ENCODE measurements around the gene MANBA. TPM values are rescaled to one million over a fixed set of nuclear protein-coding genes. Genes with fewer than 3 reads are reported as not detected.
A peak's percentile ranks its signal among the peaks of the same experiment; 100 is the strongest.

Gene MANBA
- total and polyA plus RNA-seq, 7 experiments from 2014 or later = 15.7 to 56.4 (median 26.0) TPM

- ATAC-seq = no peak
- no peak overlapping the region for H3K4me3 ChIP-seq (ENCODE audit: low read length)
- H3K36me3 ChIP-seq (ENCODE audit: control insufficient read depth in 2 of 3, insufficient read depth in 3 of 3, low read length in 3 of 3) = peaks cover 6 to 45% (median 15%) of the 10 kb centered on the region in 3 experiments
- peaks cover 0 to 12% (median 4%) of the 10 kb centered on the region in 11 donors for H3K9me3 Mint-ChIP-seq
- CTCF ChIA-PET = interaction anchor here (0.6 kb wide), 1 partner anchor 20 kb away, joined by 5 read pairs; no protein-coding TSS in a partner anchor
- peaks cover 27 to 85% (median 74%) of the 10 kb centered on the region in 5 donors for H3K36me3 Mint-ChIP-seq
- peak overlapping the region in 7 of 10 donors; percentile 7 to 61 (median 29) for H3K4me3 Mint-ChIP-seq
- no peaks in the 10 kb centered on the region for H3K27me3 Mint-ChIP-seq
- no peak overlapping the region for H3K27ac ChIP-seq (ENCODE audit: low read depth, low read length)
- peaks cover 36 to 60% of the 10 kb centered on the region in 2 donors for H3K4me1 ChIP-seq (ENCODE audit: control insufficient read depth in 2 of 2, insufficient read depth in 2 of 2, low read length in 2 of 2)
- H3K9me3 ChIP-seq (ENCODE audit: control insufficient read depth in 2 of 3, low read length in 3 of 3) = no peaks in the 10 kb centered on the region
- intact Hi-C loops (cut with micrococcal nuclease) = no loop called here
- peaks cover 46 to 98% (median 87%) of the 10 kb centered on the region in 7 donors for H3K4me1 Mint-ChIP-seq
- H3K27ac Mint-ChIP-seq = peak overlapping the region; percentile 28 to 89 (median 71)
- H3K27me3 ChIP-seq (ENCODE audit: control insufficient read depth in 2 of 2, insufficient read depth in 2 of 2, low read length in 2 of 2) = no peaks in the 10 kb centered on the region
- POLR2A ChIA-PET = interaction anchor here (1.0 to 1.5 kb wide), 2 partner anchors 18 to 19 kb away, joined by 4 to 6 read pairs; no protein-coding TSS in a partner anchor
- no peak for DNase-seq
These were observed 167.6 kb downstream of the MANBA start for GRCh38 chr4:102593147-102593546.

- no peaks in the 10 kb centered on the region for H3K27me3 ChIP-seq (ENCODE audit: control insufficient read depth in 2 of 2, insufficient read depth in 2 of 2, low read length in 2 of 2)
- intact Hi-C loops (cut with micrococcal nuclease) = no loop called here
- peak overlapping the region in 8 of 9 donors; percentile 2 to 89 (median 70) for H3K27ac Mint-ChIP-seq
- no peaks in the 10 kb centered on the region for H3K27me3 Mint-ChIP-seq
- H3K4me1 Mint-ChIP-seq = peaks cover 45 to 98% (median 87%) of the 10 kb centered on the region in 7 donors
- H3K4me3 Mint-ChIP-seq = peak overlapping the region in 5 of 10 donors; percentile 12 to 61 (median 38)
- no peaks in the 10 kb centered on the region for H3K9me3 ChIP-seq (ENCODE audit: control insufficient read depth in 2 of 3, low read length in 3 of 3)
- H3K27ac ChIP-seq (ENCODE audit: low read depth, low read length) = no peak overlapping the region
- H3K4me3 ChIP-seq (ENCODE audit: low read length) = no peak overlapping the region
- H3K9me3 Mint-ChIP-seq = peaks cover 0 to 12% (median 4%) of the 10 kb centered on the region in 11 donors
- no peak for ATAC-seq
- peaks cover 6 to 40% (median 13%) of the 10 kb centered on the region in 3 experiments for H3K36me3 ChIP-seq (ENCODE audit: control insufficient read depth in 2 of 3, insufficient read depth in 3 of 3, low read length in 3 of 3)
- ChIA-PET POLR2A (interaction anchor here (1.5 kb wide), 1 partner anchor 20 kb away, joined by 6 read pairs; no protein-coding TSS in a partner anchor), CTCF (no interaction called here)
- H3K36me3 Mint-ChIP-seq = peaks cover 27 to 85% (median 73%) of the 10 kb centered on the region in 5 donors
- peaks cover 37 to 60% of the 10 kb centered on the region in 2 donors for H3K4me1 ChIP-seq (ENCODE audit: control insufficient read depth in 2 of 2, insufficient read depth in 2 of 2, low read length in 2 of 2)
- no peak for DNase-seq
These were observed 168.5 kb downstream of the MANBA start for GRCh38 chr4:102592256-102592655.

DNA sequence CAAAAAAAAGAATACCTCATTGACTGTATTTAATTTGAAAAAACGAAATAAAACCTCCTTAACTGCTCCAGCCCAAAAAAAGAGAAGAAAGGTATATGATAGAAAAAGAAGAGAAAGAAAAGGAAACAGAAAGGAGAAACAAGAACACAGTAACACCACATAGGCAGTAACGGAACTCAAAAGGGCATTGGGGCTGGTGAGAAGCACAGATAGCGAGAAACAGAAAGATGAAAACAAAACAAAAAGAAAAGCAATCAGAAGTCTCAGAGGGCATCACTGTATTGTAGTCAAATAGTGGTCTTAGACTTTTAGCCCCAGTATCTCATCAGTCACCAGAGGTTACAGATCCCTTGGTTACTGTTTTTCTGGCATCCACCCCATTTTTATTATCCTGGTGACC, 171.0 kb downstream of the MANBA start:
- Histone ChIP-seq H3K4me1 (ENCODE audit: control insufficient read depth in 2 of 2, insufficient read depth in 2 of 2, low read length in 2 of 2) (peaks cover 54 to 79% of the 10 kb centered on the region in 2 donors), H3K27me3 (ENCODE audit: control insufficient read depth in 2 of 2, insufficient read depth in 2 of 2, low read length in 2 of 2) (no peaks in the 10 kb centered on the region), H3K36me3 (ENCODE audit: control insufficient read depth in 2 of 3, insufficient read depth in 3 of 3, low read length in 3 of 3) (peaks cover 0 to 21% (median 0%) of the 10 kb centered on the region in 3 experiments), H3K27ac (ENCODE audit: low read depth, low read length) (no peak overlapping the region), H3K9me3 (ENCODE audit: control insufficient read depth in 2 of 3, low read length in 3 of 3) (no peaks in the 10 kb centered on the region), H3K4me3 (ENCODE audit: low read length) (no peak overlapping the region)
- Mint-ChIP-seq H3K4me1 (peaks cover 55 to 98% (median 95%) of the 10 kb centered on the region in 7 donors), H3K27ac (peak overlapping the region in 7 of 9 donors; percentile 1 to 73 (median 57)), H3K27me3 (no peaks in the 10 kb centered on the region), H3K9me3 (peaks cover 0 to 12% (median 4%) of the 10 kb centered on the region in 11 donors), H3K36me3 (peaks cover 17 to 81% (median 51%) of the 10 kb centered on the region in 5 donors), H3K4me3 (peak overlapping the region in 7 of 10 donors; percentile 4 to 66 (median 47))
- CTCF ChIA-PET = interaction anchor here (1.0 kb wide), 1 partner anchor 418 kb away, joined by 3 read pairs; no protein-coding TSS in a partner anchor
- intact Hi-C loops (cut with micrococcal nuclease) = no loop called here
- ATAC-seq (no peak), DNase-seq (no peak)
- POLR2A ChIA-PET = interaction anchor here (1.2 kb wide), 1 partner anchor 10 kb away, joined by 5 read pairs; no protein-coding TSS in a partner anchor

GRCh38 chr4:102586644-102587021, 174.1 kb downstream of the MANBA start:
- peak overlapping the region; percentile 3 for H3K4me3 ChIP-seq (ENCODE audit: low read length)
- Mint-ChIP-seq H3K27me3 (no peaks in the 10 kb centered on the region), H3K4me3 (peak overlapping the region; percentile 25 to 78 (median 62)), H3K27ac (peak overlapping the region; percentile 68 to 93 (median 84)), H3K4me1 (peaks cover 39 to 91% (median 84%) of the 10 kb centered on the region in 7 donors), H3K9me3 (peaks cover 0 to 10% (median 3%) of the 10 kb centered on the region in 11 donors), H3K36me3 (peaks cover 28 to 73% (median 53%) of the 10 kb centered on the region in 5 donors)
- H3K4me1 ChIP-seq (ENCODE audit: control insufficient read depth in 2 of 2, insufficient read depth in 2 of 2, low read length in 2 of 2) = peaks cover 48 to 61% of the 10 kb centered on the region in 2 donors
- CTCF ChIA-PET = no interaction called here
- peaks cover 0 to 19% (median 6%) of the 10 kb centered on the region in 3 experiments for H3K36me3 ChIP-seq (ENCODE audit: control insufficient read depth in 2 of 3, insufficient read depth in 3 of 3, low read length in 3 of 3)
- peak overlapping the region; percentile 58 for H3K27ac ChIP-seq (ENCODE audit: low read depth, low read length)
- no peaks in the 10 kb centered on the region for H3K27me3 ChIP-seq (ENCODE audit: control insufficient read depth in 2 of 2, insufficient read depth in 2 of 2, low read length in 2 of 2)
- intact Hi-C loops (cut with micrococcal nuclease) = loop anchor here (1.0 to 2.0 kb wide), 4 partner anchors 12 to 84 kb away; no protein-coding TSS in a partner anchor
- no peaks in the 10 kb centered on the region for H3K9me3 ChIP-seq (ENCODE audit: control insufficient read depth in 2 of 3, low read length in 3 of 3)
- DNase-seq (peak in 7 of 9 donors; percentile 10 to 56 (median 37)), ATAC-seq (peak; percentile 74)
- POLR2A ChIA-PET = interaction anchor here (1.0 to 1.3 kb wide), 4 partner anchors 26 to 282 kb away, joined by 3 to 7 read pairs (median 3); partner anchors contain the start of gene CISD2

DNA sequence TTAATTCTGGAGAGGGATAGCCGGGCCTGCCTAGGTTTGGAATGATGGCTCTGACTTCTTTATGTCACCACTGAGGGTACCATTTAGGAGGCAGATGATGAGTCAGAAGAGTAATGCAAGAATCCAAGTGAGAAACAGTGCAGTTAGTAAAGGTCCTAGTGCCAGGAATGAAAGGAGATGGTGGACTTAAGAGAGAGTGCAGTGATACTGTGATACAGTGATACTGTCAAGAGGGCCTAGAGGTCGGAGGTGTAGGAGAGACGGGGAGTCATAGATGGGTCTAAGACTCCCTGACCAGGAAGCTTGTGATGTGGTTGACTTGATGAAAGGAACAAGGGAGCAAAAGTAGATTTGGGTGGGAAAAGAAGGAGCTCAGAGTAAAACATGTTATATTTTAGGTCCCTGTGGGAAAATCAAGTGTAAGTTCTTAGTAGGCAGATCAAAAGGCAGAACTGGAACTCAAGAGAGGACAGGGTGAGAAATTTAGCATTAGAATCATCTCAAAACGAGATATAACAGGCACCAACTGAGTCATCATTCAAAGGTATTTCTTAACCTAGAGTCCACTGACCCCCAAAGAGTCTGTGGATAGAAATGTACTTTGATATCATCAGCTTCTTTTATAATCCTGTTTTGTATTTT, 174.6 kb downstream of the MANBA start:
- H3K27ac Mint-ChIP-seq = peak overlapping the region; percentile 68 to 93 (median 84)
- no peaks in the 10 kb centered on the region for H3K27me3 Mint-ChIP-seq
- H3K27ac ChIP-seq (ENCODE audit: low read depth, low read length) = peak overlapping the region; percentile 58
- peak; percentile 28 for ATAC-seq
- POLR2A ChIA-PET = interaction anchor here (1.0 to 1.3 kb wide), 5 partner anchors 27 to 283 kb away, joined by 3 to 7 read pairs (median 3); partner anchors contain the start of gene CISD2
- peaks cover 39 to 87% (median 83%) of the 10 kb centered on the region in 7 donors for H3K4me1 Mint-ChIP-seq
- H3K27me3 ChIP-seq (ENCODE audit: control insufficient read depth in 2 of 2, insufficient read depth in 2 of 2, low read length in 2 of 2) = no peaks in the 10 kb centered on the region
- peaks cover 30 to 70% (median 52%) of the 10 kb centered on the region in 5 donors for H3K36me3 Mint-ChIP-seq
- no peak for DNase-seq
- intact Hi-C loops (cut with micrococcal nuclease) = loop anchor here (1.0 to 2.0 kb wide), 4 partner anchors 12 to 84 kb away; no protein-coding TSS in a partner anchor
- peaks cover 48 to 58% of the 10 kb centered on the region in 2 donors for H3K4me1 ChIP-seq (ENCODE audit: control insufficient read depth in 2 of 2, insufficient read depth in 2 of 2, low read length in 2 of 2)
- no peaks in the 10 kb centered on the region for H3K9me3 ChIP-seq (ENCODE audit: control insufficient read depth in 2 of 3, low read length in 3 of 3)
- no peak overlapping the region for H3K4me3 ChIP-seq (ENCODE audit: low read length)
- peaks cover 0 to 5% (median 0%) of the 10 kb centered on the region in 11 donors for H3K9me3 Mint-ChIP-seq
- peaks cover 0 to 18% (median 6%) of the 10 kb centered on the region in 3 experiments for H3K36me3 ChIP-seq (ENCODE audit: control insufficient read depth in 2 of 3, insufficient read depth in 3 of 3, low read length in 3 of 3)
- CTCF ChIA-PET = no interaction called here
- peak overlapping the region; percentile 14 to 78 (median 62) for H3K4me3 Mint-ChIP-seq

- intact Hi-C loops (cut with micrococcal nuclease) = no loop called here
- Mint-ChIP-seq H3K4me1 (peaks cover 37 to 82% (median 78%) of the 10 kb centered on the region in 7 donors), H3K27ac (peak overlapping the region; percentile 68 to 93 (median 84)), H3K4me3 (peak overlapping the region in 6 of 10 donors; percentile 57 to 78 (median 70)), H3K9me3 (peaks cover 0 to 2% (median 0%) of the 10 kb centered on the region in 11 donors), H3K36me3 (peaks cover 29 to 65% (median 46%) of the 10 kb centered on the region in 5 donors), H3K27me3 (no peaks in the 10 kb centered on the region)
- DNase-seq = no peak
- no peak overlapping the region for H3K4me3 ChIP-seq (ENCODE audit: low read length)
- H3K36me3 ChIP-seq (ENCODE audit: control insufficient read depth in 2 of 3, insufficient read depth in 3 of 3, low read length in 3 of 3) = peaks cover 0 to 12% (median 11%) of the 10 kb centered on the region in 3 experiments
- H3K27me3 ChIP-seq (ENCODE audit: control insufficient read depth in 2 of 2, insufficient read depth in 2 of 2, low read length in 2 of 2) = no peaks in the 10 kb centered on the region
- ChIA-PET POLR2A (interaction anchor here (1.0 to 1.4 kb wide), 3 partner anchors 10 to 59 kb away, joined by 3 read pairs; no protein-coding TSS in a partner anchor), CTCF (interaction anchor here (1.0 kb wide), 1 partner anchor 41 kb away, joined by 4 read pairs; no protein-coding TSS in a partner anchor)
- H3K4me1 ChIP-seq (ENCODE audit: control insufficient read depth in 2 of 2, insufficient read depth in 2 of 2, low read length in 2 of 2) = peaks cover 45 to 59% of the 10 kb centered on the region in 2 donors
- ATAC-seq = no peak
- no peaks in the 10 kb centered on the region for H3K9me3 ChIP-seq (ENCODE audit: control insufficient read depth in 2 of 3, low read length in 3 of 3)
- peak overlapping the region; percentile 58 for H3K27ac ChIP-seq (ENCODE audit: low read depth, low read length)
These were observed 175.4 kb downstream of the MANBA start for GRCh38 chr4:102585329-102585728.

Measured in naive thymus-derived CD4-positive, alpha-beta T cell (primary cell).